ENCODE measurements around the gene ZNHIT3.
"Not testable (repeated sequence)": the region's sequence is repeated elsewhere in the genome, so short reads cannot be mapped to it uniquely, and the experiment has no call there.

ZNHIT3 gene

DNA sequence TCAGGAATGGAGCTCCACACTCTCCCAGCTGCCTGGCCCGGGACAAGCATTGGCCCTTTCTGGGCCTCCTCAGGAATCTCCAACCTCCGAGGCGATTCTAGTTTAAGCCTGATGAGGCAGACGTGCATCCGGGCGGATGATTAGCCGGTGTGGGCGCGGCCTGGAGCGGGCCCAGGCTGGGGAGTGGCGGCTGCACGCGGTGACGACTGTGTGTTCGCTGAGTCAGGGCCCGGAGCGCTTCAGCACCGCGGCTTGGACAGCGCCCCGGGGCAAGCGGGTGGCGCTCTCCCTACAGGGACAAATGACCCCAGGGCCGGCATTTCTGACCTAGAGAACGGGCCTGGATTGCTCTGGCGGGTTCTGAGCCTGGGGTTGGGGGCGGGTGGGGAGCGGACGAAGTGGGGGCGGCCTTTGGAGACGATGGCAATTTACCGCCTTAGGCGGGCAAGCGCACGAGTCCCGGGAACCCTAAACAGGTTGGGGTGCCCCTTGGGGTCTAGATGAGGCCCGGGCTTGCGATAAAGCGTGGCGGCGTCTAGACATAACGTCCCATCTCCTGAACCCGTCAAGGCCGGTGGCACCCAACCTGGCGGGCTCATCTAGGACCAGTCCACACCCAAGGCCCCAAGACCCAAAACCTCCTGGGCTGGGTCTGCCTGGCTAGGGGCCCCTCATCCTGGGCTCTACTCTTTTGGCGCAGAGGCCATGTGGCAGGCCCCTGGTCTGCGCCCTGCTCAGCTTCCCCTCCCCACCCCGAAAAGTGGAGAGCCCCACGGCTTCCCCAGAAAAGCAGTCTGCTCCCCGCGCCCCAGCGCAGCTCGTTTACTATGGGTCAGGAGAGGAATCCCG lies 22.3 kb upstream of the ZNHIT3 start:
- no peak overlapping the region for H3K4me3 ChIP-seq (ENCODE audit: low read length)
- H3K27me3 ChIP-seq (replicated peaks; ENCODE audit: control insufficient read depth, insufficient read depth, low read length): peaks cover 60% of the 10 kb centered on the region
- no peak overlapping the region for H3K9ac ChIP-seq (ENCODE audit: low read length)
- DNase-seq (ENCODE audit: low read depth): peak; percentile 69
- no peaks in the 10 kb centered on the region for H3K36me3 ChIP-seq (ENCODE audit: control insufficient read depth, insufficient read depth, low read length, severe bottlenecking)
- no peaks in the 10 kb centered on the region for H3K9me3 ChIP-seq (ENCODE audit: control insufficient read depth, low read length)
- no peaks in the 10 kb centered on the region for H3K4me1 ChIP-seq (ENCODE audit: control insufficient read depth, insufficient read depth, low read length)

GRCh38 chr17:36464765-36465088 lies 21.8 kb upstream of the ZNHIT3 start:
- H3K4me3 ChIP-seq (ENCODE audit: low read length): no peak overlapping the region
- H3K9ac ChIP-seq (ENCODE audit: low read length): no peak overlapping the region
- H3K27me3 ChIP-seq (replicated peaks; ENCODE audit: control insufficient read depth, insufficient read depth, low read length): peaks cover 59% of the 10 kb centered on the region
- H3K36me3 ChIP-seq (ENCODE audit: control insufficient read depth, insufficient read depth, low read length, severe bottlenecking): no peaks in the 10 kb centered on the region
- H3K4me1 ChIP-seq (ENCODE audit: control insufficient read depth, insufficient read depth, low read length): no peaks in the 10 kb centered on the region
- H3K9me3 ChIP-seq (ENCODE audit: control insufficient read depth, low read length): no peaks in the 10 kb centered on the region
- DNase-seq (ENCODE audit: low read depth): no peak

GRCh38 chr17:36468903-36469635 lies 17.4 kb upstream of the ZNHIT3 start:
- Histone ChIP-seq H3K27me3 (replicated peaks; ENCODE audit: control insufficient read depth, insufficient read depth, low read length) (peaks cover 67% of the 10 kb centered on the region), H3K4me1 (ENCODE audit: control insufficient read depth, insufficient read depth, low read length) (no peaks in the 10 kb centered on the region), H3K9ac (ENCODE audit: low read length) (no peak overlapping the region), H3K9me3 (ENCODE audit: control insufficient read depth, low read length) (no peaks in the 10 kb centered on the region), H3K36me3 (ENCODE audit: control insufficient read depth, insufficient read depth, low read length, severe bottlenecking) (no peaks in the 10 kb centered on the region), H3K4me3 (ENCODE audit: low read length) (no peak overlapping the region)
- no peak for DNase-seq (ENCODE audit: low read depth)

DNA sequence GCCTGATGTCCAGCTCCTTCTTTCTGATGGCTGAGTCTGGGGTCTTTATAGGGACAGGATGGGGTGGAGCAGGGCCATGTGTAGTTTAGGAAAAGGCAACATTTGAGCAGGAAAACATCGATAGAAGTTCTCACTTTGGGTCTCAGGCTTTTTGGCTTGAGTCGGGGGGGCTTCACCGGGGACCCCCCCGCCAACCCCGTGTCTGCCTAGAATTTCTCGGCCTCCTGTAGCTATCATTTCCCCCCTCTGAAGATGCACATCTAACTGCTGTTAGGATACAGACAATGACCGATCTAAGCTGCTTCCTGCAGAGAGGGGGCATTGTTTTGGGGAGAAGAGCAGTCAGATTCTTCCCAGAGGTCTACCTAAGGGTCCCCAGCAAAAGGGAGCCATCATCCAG lies 16.7 kb upstream of the ZNHIT3 start:
- no peak overlapping the region for H3K4me3 ChIP-seq (ENCODE audit: low read length)
- H3K4me1 ChIP-seq (ENCODE audit: control insufficient read depth, insufficient read depth, low read length): no peaks in the 10 kb centered on the region
- no peaks in the 10 kb centered on the region for H3K9me3 ChIP-seq (ENCODE audit: control insufficient read depth, low read length)
- peaks cover 63% of the 10 kb centered on the region for H3K27me3 ChIP-seq (replicated peaks; ENCODE audit: control insufficient read depth, insufficient read depth, low read length)
- H3K36me3 ChIP-seq (ENCODE audit: control insufficient read depth, insufficient read depth, low read length, severe bottlenecking): no peaks in the 10 kb centered on the region
- H3K9ac ChIP-seq (ENCODE audit: low read length): no peak overlapping the region
- no peak for DNase-seq (ENCODE audit: low read depth)

GRCh38 chr17:36470499-36470898 lies 16.0 kb upstream of the ZNHIT3 start:
- Histone ChIP-seq H3K9ac (ENCODE audit: low read length) (no peak overlapping the region), H3K27me3 (replicated peaks; ENCODE audit: control insufficient read depth, insufficient read depth, low read length) (peaks cover 61% of the 10 kb centered on the region), H3K9me3 (ENCODE audit: control insufficient read depth, low read length) (no peaks in the 10 kb centered on the region), H3K4me1 (ENCODE audit: control insufficient read depth, insufficient read depth, low read length) (no peaks in the 10 kb centered on the region), H3K36me3 (ENCODE audit: control insufficient read depth, insufficient read depth, low read length, severe bottlenecking) (no peaks in the 10 kb centered on the region), H3K4me3 (ENCODE audit: low read length) (no peak overlapping the region)
- DNase-seq (ENCODE audit: low read depth): no peak

DNA sequence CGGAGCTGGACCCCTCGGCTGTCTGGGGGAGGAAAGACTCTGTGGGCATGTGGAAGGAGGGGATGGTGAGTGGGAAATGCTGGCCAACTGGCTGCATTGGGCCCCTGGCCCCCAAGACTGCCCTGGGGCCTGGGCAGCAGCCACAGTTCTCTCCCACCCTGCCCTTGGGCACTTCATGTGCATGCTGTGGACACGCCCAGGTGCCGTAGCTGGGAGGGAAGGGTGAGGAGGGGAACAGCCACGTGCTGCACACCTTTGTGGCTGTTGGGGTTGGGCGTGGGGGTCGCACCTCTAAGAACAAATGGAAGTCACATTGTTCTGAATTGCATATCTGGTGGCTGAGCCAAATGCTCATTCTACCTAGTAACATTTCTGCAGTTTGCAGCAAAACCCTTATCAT lies 11.9 kb upstream of the ZNHIT3 start:
- H3K4me1 ChIP-seq (ENCODE audit: control insufficient read depth, insufficient read depth, low read length): no peaks in the 10 kb centered on the region
- no peak overlapping the region for H3K9ac ChIP-seq (ENCODE audit: low read length)
- no peak overlapping the region for H3K4me3 ChIP-seq (ENCODE audit: low read length)
- peaks cover 42% of the 10 kb centered on the region for H3K27me3 ChIP-seq (replicated peaks; ENCODE audit: control insufficient read depth, insufficient read depth, low read length)
- H3K9me3 ChIP-seq (ENCODE audit: control insufficient read depth, low read length): no peaks in the 10 kb centered on the region
- no peaks in the 10 kb centered on the region for H3K36me3 ChIP-seq (ENCODE audit: control insufficient read depth, insufficient read depth, low read length, severe bottlenecking)
- DNase-seq (ENCODE audit: low read depth): no peak

DNA sequence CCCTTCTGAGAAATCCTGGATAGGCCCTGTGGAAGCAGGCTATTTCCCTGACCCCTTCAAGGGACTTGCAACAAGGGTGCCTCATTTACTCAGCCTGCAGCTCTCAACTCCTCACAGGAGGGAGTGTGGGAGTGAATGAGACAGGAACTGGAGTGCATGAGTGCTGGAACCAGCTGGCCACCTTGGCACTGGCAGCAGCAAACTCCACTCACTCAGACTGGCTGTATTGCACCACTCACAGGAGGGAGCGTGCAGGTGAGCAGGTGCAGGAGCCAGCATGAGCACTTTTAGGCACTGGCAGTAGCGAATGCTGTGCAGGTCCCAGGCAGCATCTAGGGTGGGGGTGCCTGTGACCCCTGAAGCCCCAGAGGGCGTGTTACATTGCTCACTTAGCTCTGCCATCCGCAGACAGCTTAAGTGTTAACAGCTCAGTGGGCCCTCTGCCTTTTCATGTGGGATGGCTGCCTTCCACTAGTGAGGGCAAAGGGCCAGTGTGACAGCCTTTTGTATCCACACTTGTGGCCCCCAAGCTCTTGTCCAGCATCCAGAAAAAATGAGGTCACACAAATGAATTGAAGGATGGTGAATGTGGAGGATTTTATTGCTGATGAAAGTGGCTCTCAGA lies 11.0 kb upstream of the ZNHIT3 start:
- H3K4me3 ChIP-seq (ENCODE audit: low read length): no peak overlapping the region
- no peaks in the 10 kb centered on the region for H3K4me1 ChIP-seq (ENCODE audit: control insufficient read depth, insufficient read depth, low read length)
- H3K27me3 ChIP-seq (replicated peaks; ENCODE audit: control insufficient read depth, insufficient read depth, low read length): peaks cover 40% of the 10 kb centered on the region
- no peak for DNase-seq (ENCODE audit: low read depth)
- H3K9ac ChIP-seq (ENCODE audit: low read length): no peak overlapping the region
- no peaks in the 10 kb centered on the region for H3K9me3 ChIP-seq (ENCODE audit: control insufficient read depth, low read length)
- H3K36me3 ChIP-seq (ENCODE audit: control insufficient read depth, insufficient read depth, low read length, severe bottlenecking): no peaks in the 10 kb centered on the region

GRCh38 chr17:36481829-36482228 lies 4.7 kb upstream of the ZNHIT3 start:
- no peak overlapping the region for H3K9ac ChIP-seq (ENCODE audit: low read length)
- H3K4me1 ChIP-seq (ENCODE audit: control insufficient read depth, insufficient read depth, low read length): peaks cover 12% of the 10 kb centered on the region
- H3K27me3 ChIP-seq (replicated peaks; ENCODE audit: control insufficient read depth, insufficient read depth, low read length): peaks cover 26% of the 10 kb centered on the region
- H3K4me3 ChIP-seq (ENCODE audit: low read length): no peak overlapping the region
- H3K9me3 ChIP-seq (ENCODE audit: control insufficient read depth, low read length): no peaks in the 10 kb centered on the region
- H3K36me3 ChIP-seq (ENCODE audit: control insufficient read depth, insufficient read depth, low read length, severe bottlenecking): no peaks in the 10 kb centered on the region
- no peak for DNase-seq (ENCODE audit: low read depth)

GRCh38 chr17:36482611-36483504 lies 3.6 kb upstream of the ZNHIT3 start:
- Histone ChIP-seq H3K4me3 (ENCODE audit: low read length) (peak overlapping the region; percentile 71), H3K9ac (ENCODE audit: low read length) (peak overlapping the region; percentile 54), H3K4me1 (ENCODE audit: control insufficient read depth, insufficient read depth, low read length) (peaks cover 16% of the 10 kb centered on the region), H3K9me3 (ENCODE audit: control insufficient read depth, low read length) (no peaks in the 10 kb centered on the region), H3K27me3 (replicated peaks; ENCODE audit: control insufficient read depth, insufficient read depth, low read length) (peaks cover 20% of the 10 kb centered on the region), H3K36me3 (ENCODE audit: control insufficient read depth, insufficient read depth, low read length, severe bottlenecking) (no peaks in the 10 kb centered on the region)
- DNase-seq (ENCODE audit: low read depth): peak; percentile 90

DNA sequence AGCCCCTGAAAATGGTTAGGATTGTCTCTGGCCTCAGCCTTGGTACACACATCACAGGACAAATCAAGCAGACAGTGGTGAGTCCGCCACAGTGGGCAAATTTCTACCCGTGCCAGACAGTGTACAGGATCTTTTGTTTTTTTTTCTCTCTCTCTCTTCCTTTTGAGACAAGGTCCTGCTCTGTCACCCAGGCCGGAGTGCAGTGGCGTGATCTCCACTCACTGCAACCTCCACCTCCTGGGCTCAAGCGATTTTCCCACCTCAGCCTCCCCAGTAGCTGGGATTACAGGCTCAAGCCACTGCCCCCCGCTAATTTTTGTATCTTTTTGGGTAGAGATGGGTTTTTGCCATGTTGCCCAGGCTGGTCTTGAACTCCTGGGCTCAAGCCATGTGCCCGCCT lies 2.5 kb upstream of the ZNHIT3 start:
- peaks cover 16% of the 10 kb centered on the region for H3K4me1 ChIP-seq (ENCODE audit: control insufficient read depth, insufficient read depth, low read length)
- H3K9me3 ChIP-seq (ENCODE audit: control insufficient read depth, low read length); DNase-seq (ENCODE audit: low read depth); H3K9ac ChIP-seq (ENCODE audit: low read length); H3K4me3 ChIP-seq (ENCODE audit: low read length); H3K36me3 ChIP-seq (ENCODE audit: control insufficient read depth, insufficient read depth, low read length, severe bottlenecking): not testable (repeated sequence)
- peaks cover 16% of the 10 kb centered on the region for H3K27me3 ChIP-seq (replicated peaks; ENCODE audit: control insufficient read depth, insufficient read depth, low read length)

DNA sequence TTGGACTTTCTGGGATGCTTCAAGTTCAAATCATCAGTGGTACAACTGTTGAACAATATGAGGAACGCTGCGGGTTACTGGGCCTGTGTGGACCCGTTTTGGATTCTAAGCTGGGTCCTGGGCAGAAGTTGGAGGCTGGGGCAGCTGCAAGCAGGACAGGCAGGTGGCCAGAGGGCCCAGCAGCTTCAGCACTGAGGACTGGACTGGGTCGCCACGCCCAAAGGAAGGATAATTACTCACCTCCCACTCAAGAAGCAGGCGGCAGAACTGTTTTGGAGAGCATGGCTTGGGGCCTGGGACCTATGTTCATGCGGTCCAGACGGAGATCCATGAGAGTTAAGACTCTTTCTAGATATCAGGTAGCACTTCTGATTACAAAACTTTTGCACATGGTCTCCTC lies 1.5 kb upstream of the ZNHIT3 start:
- no peak overlapping the region for H3K4me3 ChIP-seq (ENCODE audit: low read length)
- no peaks in the 10 kb centered on the region for H3K36me3 ChIP-seq (ENCODE audit: control insufficient read depth, insufficient read depth, low read length, severe bottlenecking)
- DNase-seq (ENCODE audit: low read depth): no peak
- peaks cover 15% of the 10 kb centered on the region for H3K27me3 ChIP-seq (replicated peaks; ENCODE audit: control insufficient read depth, insufficient read depth, low read length)
- no peak overlapping the region for H3K9ac ChIP-seq (ENCODE audit: low read length)
- H3K4me1 ChIP-seq (ENCODE audit: control insufficient read depth, insufficient read depth, low read length): peaks cover 16% of the 10 kb centered on the region
- H3K9me3 ChIP-seq (ENCODE audit: control insufficient read depth, low read length): no peaks in the 10 kb centered on the region
